K562 (cell line): Measurements from ENCODE around the gene CHKB. TPM values are rescaled to one million over a fixed set of nuclear protein-coding genes. Genes with fewer than 3 reads are reported as not detected.

Experiments
- GATAD2B ChIP-seq: fragments of 450-650 bp; IDR thresholded peaks from 2 replicates; pipeline ENCODE4 v1.6.1; 2017; ENCODE audit warnings: mild to moderate bottlenecking, borderline replicate concordance
- HMBOX1 ChIP-seq: sonication (generic); IDR thresholded peaks from 2 replicates; pipeline ENCODE4 v1.6.1; 2016
- HMGN3 ChIP-seq: IDR thresholded peaks from 2 replicates; pipeline ENCODE4 v1.6.1; 2011; ENCODE audit warnings: borderline replicate concordance, low read depth, mild to moderate bottlenecking, mixed read lengths, low read length; ENCODE audit not compliant: insufficient read length; ENCODE audit errors: extremely low read depth
- MAX ChIP-seq: sonication (generic); formaldehyde crosslinking; IDR thresholded peaks from 2 replicates; pipeline ENCODE4 v1.9.0; 2022; ENCODE audit warnings: mild to moderate bottlenecking, missing genetic modification reagents
- MECOM ChIP-seq: fragments of 250-450 bp; sonication (Bioruptor Pico); IDR thresholded peaks from 2 replicates; pipeline ENCODE4 v1.8.0; 2022; ENCODE audit warnings: inconsistent platforms
- NFE2L1 ChIP-seq: fragments of 450-650 bp; IDR thresholded peaks from 2 replicates; pipeline ENCODE4 v1.6.1; 2016; ENCODE audit warnings: missing genetic modification characterization, low read depth, mild to moderate bottlenecking, missing compliant biosample characterization, moderate library complexity, borderline replicate concordance
- ZFPM2 ChIP-seq: fragments of 250-450 bp; sonication (Bioruptor Pico); IDR thresholded peaks from 2 replicates; pipeline ENCODE4 v1.5.1; 2022; ENCODE audit warnings: mild to moderate bottlenecking
- ZNF407 ChIP-seq: fragments of 450-650 bp; IDR thresholded peaks from 2 replicates; pipeline ENCODE4 v1.6.1; 2016; ENCODE audit warnings: low read depth
- ZNF609 ChIP-seq: sonication (generic); formaldehyde crosslinking; IDR thresholded peaks from 2 replicates; pipeline ENCODE4 v1.8.1; 2023; ENCODE audit warnings: missing genetic modification reagents, mild to moderate bottlenecking, borderline replicate concordance
- polyA plus RNA-seq, 8 experiments: library from polyadenylated mRNA; depleted of rRNA in 4 of 8; stranded (reverse) in 5 of 8; unstranded in 3 of 8; fragments of >200 nt; fragmentation: Nextera tagmentation in 2 of 8; fragmentation: Illumina TruSeq in 1 of 8; extraction: Ambion mirVana in 2 of 8; extraction: Trizol in 1 of 8; gene quantifications; 2 replicates each; pipeline versions ENCODE4 v1.2.1 to v1.2.3, GENCODE V29; 2011 to 2014; ENCODE audit warnings: inconsistent platforms in 1 of 8, missing spikeins in 1 of 8
- total RNA-seq, 7 experiments: library from RNA; depleted of rRNA in 6 of 7; stranded (reverse); fragments of >200 nt in 6 of 7; fragmentation: Illumina TruSeq in 2 of 7; extraction: Trizol in 2 of 7; gene quantifications; 2 replicates each; pipeline versions ENCODE4 v1.2.1 to v1.2.3, GENCODE V29; 2011 to 2021; ENCODE audit warnings: low replicate concordance in 1 of 7

Gene CHKB
- total and polyA plus RNA-seq, 9 of the 15 experiments (the other 6 are each of a cell fraction or from before 2014, with no cell fraction given) = 2.7 to 31.0 (median 11.0) TPM

- TF ChIP-seq ZNF609 (no peak), NFE2L1 (tag) (no peak), ZNF407 (peak; percentile 46; the same call in 1 of the 2 replicates), HMBOX1 (no peak), MAX (CRISPR knock-in tag) (peak; percentile 32; the same call in 1 of the 2 replicates), MECOM (no peak), HMGN3 (no peak), ZFPM2 (no peak), GATAD2B (no peak)
These were observed 46.0 kb upstream of the CHKB start (continued) for GRCh38 chr22:50628543-50629134.
